Uterus (tissue), 4 donors: ENCODE measurements around the gene TMEM94. TPM values are rescaled to one million over a fixed set of nuclear protein-coding genes. Genes with fewer than 3 reads are reported as not detected.

Source experiments
- DNase-seq, 2 donors: peaks; one replicate each; pipeline ENCODE4 v3.0.0-alpha.2; 2019 to 2020
- H3K27ac ChIP-seq, 2 donors: fragments of 200-600 bp; sonication (generic); 1 replicate in 1 of 2; 2 replicates in 1 of 2; pipeline ENCODE4 v1.5.1; 2016 to 2018
- H3K27me3 ChIP-seq, 2 donors: fragments of 200-600 bp; sonication (generic); one replicate each; pipeline ENCODE4 v1.5.1; 2018 to 2019; ENCODE audit warnings: control low read depth in 1 of 2
- H3K36me3 ChIP-seq, 2 donors: fragments of 200-600 bp; sonication (generic); one replicate each; pipeline ENCODE4 v1.5.1; 2019; ENCODE audit warnings: control low read depth in 1 of 2
- H3K4me1 ChIP-seq, 2 donors: fragments of 200-600 bp; sonication (generic); one replicate each; pipeline ENCODE4 v1.5.1; 2018 to 2019; ENCODE audit warnings: control low read depth in 1 of 2
- H3K4me3 ChIP-seq, 2 donors: fragments of 200-600 bp; sonication (generic); 1 replicate in 1 of 2; 2 replicates in 1 of 2; pipeline ENCODE4 v1.5.1; 2018 to 2019; ENCODE audit warnings: mild to moderate bottlenecking in 1 of 2
- H3K9me3 ChIP-seq, 2 donors: fragments of 200-600 bp; sonication (generic); one replicate each; pipeline ENCODE4 v1.5.1; 2019; ENCODE audit warnings: control low read depth in 1 of 2
- CTCF ChIP-seq, 4 experiments: fragments of 200-600 bp in 2 of 4; fragments of 450-650 bp in 2 of 4; sonication (generic) in 2 of 4; IDR thresholded peaks; one replicate each; pipeline ENCODE4 v1.5.1; 2016 to 2019; ENCODE audit warnings: antibody characterized with exemption in 4 of 4, mild to moderate bottlenecking in 2 of 4, moderate library complexity in 1 of 4
- POLR2A ChIP-seq, 2 donors: fragments of 450-650 bp; IDR thresholded peaks; one replicate each; pipeline ENCODE4 v1.6.1; 2016; ENCODE audit warnings: antibody characterized with exemption in 2 of 2, mild to moderate bottlenecking in 1 of 2, moderate library complexity in 1 of 2
- intact Hi-C: fragments of 100-400 bp; cut with DNase I; formaldehyde crosslinking; loops from one replicate; pipeline ENCODE4 v1.15.1; 2023; ENCODE audit warnings: low total_unique reads
- total RNA-seq, 4 donors: library from RNA; depleted of rRNA in 3 of 4; stranded (reverse); fragments of >200 nt in 3 of 4; gene quantifications; one replicate each; pipeline versions ENCODE4 v1.1.0 to v1.2.4, GENCODE V29; 2014 to 2023
- donor health status: DM: yes; HTN: yes; CAD: no.

TMEM94 gene
- total RNA-seq, 4 donors from 2014 or later, result 3.8 to 91.2 (median 26.0) TPM

DNA sequence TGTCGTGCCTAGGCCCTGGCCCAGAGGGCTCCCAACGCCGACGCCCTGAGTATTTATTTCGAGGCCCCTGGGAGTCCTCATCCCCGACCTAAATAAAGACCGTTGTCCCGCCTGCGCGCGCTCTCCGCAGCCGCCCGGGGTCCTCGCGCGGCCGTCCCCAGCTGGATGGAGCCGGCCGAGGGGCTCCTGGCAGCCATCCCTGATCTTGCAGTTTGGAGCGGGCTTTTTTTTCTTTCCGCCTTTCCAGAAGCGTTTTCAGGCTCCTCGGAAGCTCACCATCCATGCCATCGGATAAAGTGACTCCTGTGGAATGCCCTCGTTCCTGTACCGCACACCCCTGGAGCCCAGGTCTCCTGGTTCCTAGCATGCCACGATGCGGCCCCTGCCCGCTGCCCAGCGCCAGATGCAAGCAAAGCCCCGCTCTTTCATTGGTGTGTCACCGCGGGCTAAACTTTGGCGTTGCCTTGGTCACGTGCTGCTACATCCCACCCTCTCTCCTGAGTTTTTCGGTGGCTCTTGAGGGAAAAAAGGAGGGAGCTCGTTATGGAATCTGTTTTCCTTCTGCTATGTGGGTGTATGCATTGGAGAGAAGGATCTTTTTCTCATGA is 716 bp downstream of the TMEM94 start:
- DNase-seq, result peak; percentile 47 to 52
- Histone ChIP-seq H3K4me1 (peaks cover 4 to 11% of the 10 kb centered on the region in 2 donors), H3K36me3 (no peaks in the 10 kb centered on the region), H3K27me3 (no peaks in the 10 kb centered on the region), H3K4me3 (peak overlapping the region; percentile 84 to 90), H3K27ac (peak overlapping the region; percentile 84 to 85), H3K9me3 (no peaks in the 10 kb centered on the region)
- intact Hi-C loops, result no loop called here
- TF ChIP-seq POLR2A (IDR thresholded peaks at IDR 0.05), result no peak
- no peak for TF ChIP-seq CTCF (IDR thresholded peaks at IDR 0.05)

DNA sequence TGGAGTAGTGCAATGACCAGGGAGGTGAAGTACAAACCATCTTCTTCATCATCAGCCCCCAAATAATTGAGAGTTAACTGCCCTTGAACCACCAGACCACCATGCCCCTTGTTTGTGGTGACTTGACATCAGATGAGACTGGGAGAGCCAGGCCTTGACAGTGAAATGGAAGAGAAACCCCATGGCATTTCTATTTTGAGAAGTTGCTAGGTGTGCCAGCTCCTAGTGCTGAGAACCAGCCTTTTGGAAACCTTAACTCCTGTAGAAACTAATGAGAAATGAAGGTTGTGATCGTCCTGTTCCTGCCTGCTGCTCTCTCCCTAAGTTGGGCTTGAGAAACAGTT is 2.8 kb downstream of the TMEM94 start:
- intact Hi-C loops, result no loop called here
- Histone ChIP-seq H3K27me3 (no peaks in the 10 kb centered on the region), H3K9me3 (no peaks in the 10 kb centered on the region), H3K4me1 (peaks cover 4 to 11% of the 10 kb centered on the region in 2 donors), H3K4me3 (no peak overlapping the region), H3K27ac (no peak overlapping the region), H3K36me3 (no peaks in the 10 kb centered on the region)
- TF ChIP-seq POLR2A (IDR thresholded peaks at IDR 0.05) (no peak), CTCF (IDR thresholded peaks at IDR 0.05) (no peak)
- DNase-seq, result no peak

- TF ChIP-seq CTCF (IDR thresholded peaks at IDR 0.05), result no peak
- no peak for TF ChIP-seq POLR2A (IDR thresholded peaks at IDR 0.05)
- Histone ChIP-seq H3K4me1 (peaks cover 4 to 11% of the 10 kb centered on the region in 2 donors), H3K9me3 (no peaks in the 10 kb centered on the region), H3K27me3 (no peaks in the 10 kb centered on the region), H3K36me3 (no peaks in the 10 kb centered on the region), H3K4me3 (no peak overlapping the region), H3K27ac (no peak overlapping the region)
- intact Hi-C loops, result no loop called here
- no peak for DNase-seq
Measured at GRCh38 chr17:75459590-75460267, 3.3 kb downstream of the TMEM94 start.

GRCh38 chr17:75460295-75460694 is 3.9 kb downstream of the TMEM94 start:
- TF ChIP-seq POLR2A (IDR thresholded peaks at IDR 0.05), result no peak
- TF ChIP-seq CTCF (IDR thresholded peaks at IDR 0.05), result no peak
- no peak overlapping the region for H3K27ac ChIP-seq
- H3K4me3 ChIP-seq, result no peak overlapping the region
- no peak for DNase-seq
- peaks cover 4 to 11% of the 10 kb centered on the region in 2 donors for H3K4me1 ChIP-seq
- no peaks in the 10 kb centered on the region for H3K36me3 ChIP-seq
- intact Hi-C loops, result no loop called here
- H3K27me3 ChIP-seq, result no peaks in the 10 kb centered on the region
- no peaks in the 10 kb centered on the region for H3K9me3 ChIP-seq

DNA sequence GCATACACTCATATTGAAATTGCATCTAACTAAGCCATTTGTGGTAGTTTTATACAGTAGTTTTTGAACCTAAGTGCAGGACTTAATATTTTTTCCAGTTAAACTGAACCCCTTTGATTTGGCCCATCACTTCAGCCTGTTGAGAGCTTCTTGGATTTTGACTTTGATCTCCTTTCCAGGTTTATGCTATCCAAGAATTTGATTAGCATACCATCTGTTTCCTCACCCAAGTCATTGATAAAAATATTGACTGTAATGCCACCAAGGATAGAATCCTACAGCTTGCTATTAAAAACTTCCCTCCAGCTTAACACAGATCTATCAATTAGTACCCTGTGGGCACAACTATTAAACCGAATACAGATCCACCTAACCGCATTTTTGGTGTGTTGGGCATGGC is 7.2 kb downstream of the TMEM94 start:
- intact Hi-C loops, result no loop called here
- Histone ChIP-seq H3K27me3 (no peaks in the 10 kb centered on the region), H3K27ac (no peak overlapping the region), H3K4me1 (peaks cover 0 to 4% of the 10 kb centered on the region in 2 donors), H3K4me3 (no peak overlapping the region), H3K9me3 (no peaks in the 10 kb centered on the region), H3K36me3 (no peaks in the 10 kb centered on the region)
- TF ChIP-seq CTCF (IDR thresholded peaks at IDR 0.05), result no peak
- no peak for TF ChIP-seq POLR2A (IDR thresholded peaks at IDR 0.05)
- DNase-seq, result no peak
